K562 (cell line): ENCODE data around the gene CYB561A3. TPM values are rescaled to one million over a fixed set of nuclear protein-coding genes. Genes with fewer than 3 reads are reported as not detected.

Experiments
- BCLAF1 ChIP-seq, 2 experiments: fragments of 450-650 bp in 1 of 2; IDR thresholded peaks; 2 replicates each; pipeline ENCODE4 v1.6.1; 2011 to 2017; ENCODE audit warnings: low read depth in 2 of 2, antibody characterized with exemption in 1 of 2, borderline replicate concordance in 1 of 2, low read length in 1 of 2, mild to moderate bottlenecking in 1 of 2, mixed read lengths in 1 of 2; ENCODE audit not compliant: control insufficient read depth in 1 of 2
- BRD4 ChIP-seq: fragments of 200-600 bp; sonication (generic); IDR thresholded peaks from 2 replicates; pipeline ENCODE4 v1.6.1; 2017; ENCODE audit warnings: inconsistent platforms
- CBX3 ChIP-seq, 2 experiments: IDR thresholded peaks; 1 replicate in 1 of 2; 2 replicates in 1 of 2; pipeline ENCODE4 v1.6.1; 2012; ENCODE audit warnings: inconsistent platforms in 2 of 2, low read length in 2 of 2, borderline replicate concordance in 1 of 2, control low read depth in 1 of 2
- DIDO1 ChIP-seq: fragments of 450-650 bp; IDR thresholded peaks from 2 replicates; pipeline ENCODE4 v1.6.1; 2016; ENCODE audit warnings: low read depth, missing biosample characterization, missing genetic modification characterization
- DMBX1 ChIP-seq: fragments of 250-450 bp; sonication (Bioruptor Pico); IDR thresholded peaks from 2 replicates; pipeline ENCODE4 v1.8.0; 2022; ENCODE audit warnings: inconsistent platforms, mild to moderate bottlenecking, moderate library complexity, borderline replicate concordance
- ELF4 ChIP-seq: fragments of 450-650 bp; formaldehyde crosslinking; IDR thresholded peaks from 2 replicates; pipeline ENCODE4 v1.4.0; 2022; ENCODE audit warnings: missing genetic modification characterization
- EP300 ChIP-seq: IDR thresholded peaks from 2 replicates; pipeline ENCODE4 v1.6.1; 2012; ENCODE audit warnings: low read length, improper control_type of control experiment
- FOXK1 ChIP-seq: sonication (generic); formaldehyde crosslinking; IDR thresholded peaks from 2 replicates; pipeline ENCODE4 v1.8.0; 2022; ENCODE audit warnings: missing genetic modification reagents, mild to moderate bottlenecking, borderline replicate concordance
- FOXK2 ChIP-seq, 2 experiments: fragments of 450-650 bp; IDR thresholded peaks in 1 of 2; conservative IDR thresholded peaks in 1 of 2; 2 replicates each; pipeline ENCODE4 v1.6.1; 2016; ENCODE audit warnings: low read depth in 2 of 2, mild to moderate bottlenecking in 1 of 2
- GTF2A2 ChIP-seq: IDR thresholded peaks from 2 replicates; pipeline ENCODE4 v1.6.1; 2016; ENCODE audit warnings: mild to moderate bottlenecking, missing genetic modification characterization, missing compliant biosample characterization
- HDAC8 ChIP-seq: fragments of 450-650 bp; IDR thresholded peaks from 2 replicates; pipeline ENCODE4 v1.6.1; 2016; ENCODE audit warnings: mild to moderate bottlenecking, missing genetic modification characterization, moderate library complexity, missing compliant biosample characterization
- HNRNPLL ChIP-seq: fragments of 200-400 bp; formaldehyde crosslinking; IDR thresholded peaks from 2 replicates; pipeline ENCODE4 v1.6.1; 2017; ENCODE audit warnings: low read length, low read depth, mild to moderate bottlenecking; ENCODE audit not compliant: poor library complexity, severe bottlenecking
- KDM5B ChIP-seq: fragments of 200-600 bp; sonication (generic); IDR thresholded peaks from 2 replicates; pipeline ENCODE4 v1.6.1; 2012; ENCODE audit warnings: low read depth, mild to moderate bottlenecking, moderate library complexity, low read length, control low read depth, inconsistent platforms; ENCODE audit not compliant: insufficient replicate concordance
- MAFG ChIP-seq: fragments of 450-650 bp; conservative IDR thresholded peaks from 2 replicates; pipeline ENCODE4 v1.6.1; 2016; ENCODE audit warnings: missing genetic modification characterization, missing compliant biosample characterization
- MCM2 ChIP-seq: fragments of 450-650 bp; IDR thresholded peaks from 2 replicates; pipeline ENCODE4 v1.6.1; 2017; ENCODE audit warnings: low read depth, mild to moderate bottlenecking
- NEUROD1 ChIP-seq: fragments of 150-350 bp; IDR thresholded peaks from 2 replicates; pipeline ENCODE4 v1.6.1; 2014; ENCODE audit warnings: borderline replicate concordance, low read length, low read depth; ENCODE audit not compliant: partially characterized antibody
- NFYB ChIP-seq: IDR thresholded peaks from 2 replicates; pipeline ENCODE4 v1.6.1; 2011; ENCODE audit warnings: mild to moderate bottlenecking, moderate library complexity; ENCODE audit not compliant: insufficient read length; ENCODE audit errors: extremely low read depth
- PHF20 ChIP-seq: fragments of 450-650 bp; IDR thresholded peaks from 2 replicates; pipeline ENCODE4 v1.6.1; 2018; ENCODE audit not compliant: partially characterized antibody
- POLR2G ChIP-seq: fragments of 200-400 bp; formaldehyde crosslinking; IDR thresholded peaks from 2 replicates; pipeline ENCODE4 v1.6.1; 2017; ENCODE audit warnings: low read depth, mild to moderate bottlenecking, antibody characterized with exemption, low read length, moderate library complexity
- PTTG1 ChIP-seq: fragments of 450-650 bp; IDR thresholded peaks from 2 replicates; pipeline ENCODE4 v1.6.1; 2016; ENCODE audit warnings: low read depth, mild to moderate bottlenecking, missing genetic modification characterization, missing compliant biosample characterization
- SOX6 ChIP-seq: fragments of 450-650 bp; IDR thresholded peaks from 2 replicates; pipeline ENCODE4 v1.6.1; 2014; ENCODE audit warnings: mild to moderate bottlenecking
- SP1 ChIP-seq: sonication (generic); formaldehyde crosslinking; IDR thresholded peaks from 2 replicates; pipeline ENCODE4 v1.8.1; 2022; ENCODE audit warnings: mild to moderate bottlenecking, missing genetic modification reagents
- TAL1 ChIP-seq: fragments of 450-650 bp; IDR thresholded peaks from 2 replicates; pipeline ENCODE4 v1.6.1; 2016; ENCODE audit warnings: mild to moderate bottlenecking
- ZNF197 ChIP-seq: fragments of 200-800 bp; sonication (Bioruptor generic); IDR thresholded peaks from 2 replicates; pipeline ENCODE4 v1.6.1; 2016; ENCODE audit warnings: low read depth, missing genetic modification characterization, missing compliant biosample characterization
- ZNF695 ChIP-seq: fragments of 450-650 bp; formaldehyde crosslinking; IDR thresholded peaks from 2 replicates; pipeline ENCODE4 v1.4.0; 2020; ENCODE audit warnings: mild to moderate bottlenecking, moderate library complexity
- polyA plus RNA-seq, 8 experiments: library from polyadenylated mRNA; depleted of rRNA in 4 of 8; stranded (reverse) in 5 of 8; unstranded in 3 of 8; fragments of >200 nt; fragmentation: Nextera tagmentation in 2 of 8; fragmentation: Illumina TruSeq in 1 of 8; extraction: Ambion mirVana in 2 of 8; extraction: Trizol in 1 of 8; gene quantifications; 2 replicates each; pipeline versions ENCODE4 v1.2.1 to v1.2.3, GENCODE V29; 2011 to 2014; ENCODE audit warnings: inconsistent platforms in 1 of 8, missing spikeins in 1 of 8
- total RNA-seq, 7 experiments: library from RNA; depleted of rRNA in 6 of 7; stranded (reverse); fragments of >200 nt in 6 of 7; fragmentation: Illumina TruSeq in 2 of 7; extraction: Trizol in 2 of 7; gene quantifications; 2 replicates each; pipeline versions ENCODE4 v1.2.1 to v1.2.3, GENCODE V29; 2011 to 2021; ENCODE audit warnings: low replicate concordance in 1 of 7

CYB561A3 gene
- total and polyA plus RNA-seq, 9 of the 15 experiments (the other 6 are each of a cell fraction or from before 2014, with no cell fraction given), result 29.2 to 78.9 (median 37.9) TPM

GRCh38 chr11:61361741-61362541 is at the start of gene CYB561A3, which contains the start of gene TMEM138 (continued):
- TF ChIP-seq NEUROD1 (peak; percentile 26), DMBX1 (peak; percentile 43; the same call in 1 of the 2 replicates), ELF4 (CRISPR knock-in tag) (peak; percentile 55; the same call in 1 of the 2 replicates), KDM5B (peak; percentile 90), SOX6 (peak; percentile 30), NFYB (peak; percentile 37), BRD4 (peak; percentile 84; the same call in 1 of the 2 replicates), GTF2A2 (tag) (no peak), FOXK1 (CRISPR knock-in tag) (0 out of 2 replicates have a peak, but pooled peaks have one; percentile 54), EP300 (peak; percentile 3; the same call in 1 of the 2 replicates), TAL1 (no peak), HNRNPLL (peak; percentile 64), HDAC8 (tag) (0 out of 2 replicates have a peak, but pooled peaks have one; percentile 30), SP1 (CRISPR knock-in tag) (peak; percentile 85), CBX3 (IDR thresholded peaks at IDR 0.05; ENCODE audit: borderline replicate concordance in 1 of 2, low read length in 2 of 2) (no peak; a peak in 2 of 3 replicates), DIDO1 (tag) (peak; percentile 54; the same call in 1 of the 2 replicates), ZNF695 (CRISPR knock-in tag) (no peak), ZNF197 (CRISPR knock-in tag) (peak; percentile 73; the same call in 1 of the 2 replicates), FOXK2 (conservative IDR thresholded peaks at IDR 0.05 in 1 of 2, IDR thresholded peaks at IDR 0.05 in 1 of 2; ENCODE audit: low read depth in 2 of 2) (peak; percentile 25 to 57; a peak in 1 of 4 replicates), MAFG (tag) (no peak), PHF20 (peak; percentile 76), MCM2 (no peak), PTTG1 (tag) (no peak), POLR2G (peak; percentile 97), BCLAF1 (IDR thresholded peaks at IDR 0.05; ENCODE audit: borderline replicate concordance in 1 of 2, control insufficient read depth in 1 of 2, low read depth in 2 of 2, low read length in 1 of 2) (0 out of 4 replicates have a peak, but pooled peaks of 1 of the 2 experiments have one; percentile 39)
